SK-N-MC (cell line): Measurements from ENCODE around the gene PIK3CD.

ENCODE experiments used
- EZH2 ChIP-seq: fragments of 200-600 bp; sonication (generic); IDR thresholded peaks from one replicate; pipeline ENCODE4 v1.6.1; 2017; ENCODE audit warnings: antibody characterized with exemption
- FOXP2 ChIP-seq: optimal IDR thresholded peaks from 2 replicates; pipeline ENCODE3; 2011; ENCODE audit warnings: mild to moderate bottlenecking, moderate library complexity; ENCODE audit not compliant: insufficient read depth; ENCODE audit errors: extremely low read length, control extremely low read depth
- POLR2AphosphoS5 ChIP-seq: IDR thresholded peaks from 2 replicates; pipeline ENCODE4 v1.6.1; 2012; ENCODE audit warnings: mild to moderate bottlenecking, low read depth, low read length, borderline replicate concordance

DNA sequence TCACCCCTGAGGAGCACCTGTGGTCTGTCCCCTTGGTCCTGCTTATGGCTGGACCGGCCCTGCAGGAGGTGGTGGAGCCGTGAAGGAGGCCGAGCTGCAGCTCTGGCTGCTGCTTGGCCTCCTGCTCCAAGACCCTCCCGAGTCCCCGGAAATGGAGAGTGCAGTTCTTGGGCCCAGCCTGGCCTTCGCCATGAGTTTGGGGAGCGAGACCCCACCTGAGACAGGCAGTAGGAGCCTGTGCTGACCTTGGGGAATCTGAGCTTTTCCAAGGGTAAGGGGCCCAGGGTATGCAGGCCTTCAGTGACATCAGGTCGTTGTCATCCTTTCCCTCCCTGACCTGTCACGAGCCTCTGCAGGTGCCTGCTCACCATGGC lies 48.8 kb upstream of the PIK3CD start:
- TF ChIP-seq POLR2AphosphoS5 = no peak
- TF ChIP-seq EZH2 = no peak
- TF ChIP-seq FOXP2 = no peak
